Measurements from ENCODE around the gene SFTA2. TPM values are rescaled to one million over a fixed set of nuclear protein-coding genes. Genes with fewer than 3 reads are reported as not detected.

SFTA2 gene
- total RNA-seq = not detected
- 1 to 10 TPM in 1 of 3 donors, not detected in 2; 3.6 TPM for polyA plus RNA-seq

GRCh38 chr6:30931969-30932645 lies at the start of gene SFTA2:
Gene SFTA2, minus strand, starts transcription at chr6:30932170. Its CDS starts 74 bp downstream, at chr6:30932096.
- DNase-seq = no peak
- intact Hi-C loops (cut with DNase I) = no loop called here
- 53 to 80% methylated on average over 7 of the region's 7 CpGs for WGBS, 2 donors
- Histone ChIP-seq H3K9me3 (peaks cover 0 to 7% (median 4%) of the 10 kb centered on the region in 4 donors), H3K4me3 (no peak within 1 kb of the TSS), H3K27me3 (peaks cover 0 to under 1% (median 0%) of the 10 kb centered on the region in 3 donors), H3K27ac (no peak within 1 kb of the TSS), H3K4me1 (no peaks in the 10 kb centered on the region), H3K36me3 (no peaks in the 10 kb centered on the region)
- TF ChIP-seq EP300 (IDR thresholded peaks at IDR 0.05) = no peak
- TF ChIP-seq POLR2AphosphoS5 (IDR thresholded peaks at IDR 0.05) = no peak
- no peak for TF ChIP-seq CTCF (IDR thresholded peaks at IDR 0.05)
- no peak for TF ChIP-seq POLR2A (IDR thresholded peaks at IDR 0.05)

DNA sequence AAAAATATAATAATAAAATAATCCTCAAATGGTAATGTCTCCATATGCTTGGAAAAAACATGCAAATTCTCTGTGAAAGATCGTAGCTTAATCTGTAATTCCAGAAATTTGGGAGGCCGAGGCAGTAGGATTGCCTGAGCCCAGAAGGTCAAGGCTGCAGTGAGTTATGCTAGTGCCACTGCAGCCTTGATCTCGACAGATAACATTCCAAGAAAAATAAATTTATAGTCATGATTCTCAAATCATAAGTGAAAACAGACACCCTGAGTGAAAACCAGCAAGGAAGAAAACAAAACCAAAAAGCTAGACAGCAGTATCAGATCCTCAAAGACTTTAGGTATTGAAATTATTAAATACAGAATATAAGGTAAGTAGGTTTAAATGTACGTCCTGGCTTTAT lies 47.7 kb upstream of the SFTA2 start:
- H3K27ac ChIP-seq = no peak overlapping the region
- DNase-seq = no peak
- peaks cover 0 to 8% (median 0%) of the 10 kb centered on the region in 3 donors for H3K27me3 ChIP-seq
- 66 to 69% methylated on average over 4 of the region's 4 CpGs for WGBS, 2 donors
- H3K4me1 ChIP-seq = peaks cover 0 to 7% (median 3%) of the 10 kb centered on the region in 4 donors
- H3K4me3 ChIP-seq = no peak overlapping the region
- H3K36me3 ChIP-seq = no peaks in the 10 kb centered on the region
- TF ChIP-seq CTCF (IDR thresholded peaks at IDR 0.05) (no peak), POLR2A (IDR thresholded peaks at IDR 0.05) (no peak), EP300 (IDR thresholded peaks at IDR 0.05) (no peak), POLR2AphosphoS5 (IDR thresholded peaks at IDR 0.05) (no peak)
- intact Hi-C loops (cut with DNase I) = no loop called here
- H3K9me3 ChIP-seq = no peaks in the 10 kb centered on the region

DNA sequence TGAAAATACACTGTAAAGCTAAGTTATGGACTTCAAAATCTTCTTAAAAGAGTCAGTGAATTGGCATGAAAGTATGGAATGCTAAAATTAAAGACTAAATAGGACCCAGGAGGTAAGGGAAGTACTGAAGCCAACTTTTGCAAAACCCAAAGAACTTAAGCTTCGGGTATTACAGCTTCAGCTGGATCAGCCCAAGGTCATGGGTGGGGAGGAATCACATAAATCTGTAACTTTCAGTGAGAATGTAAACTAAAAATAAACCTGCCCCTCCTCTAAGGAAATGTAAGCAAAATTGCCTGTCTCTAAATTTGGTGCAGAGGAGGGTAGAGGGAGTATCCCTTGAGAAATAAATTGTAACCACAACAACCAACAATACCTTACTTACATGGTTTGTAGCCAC lies 47.2 kb upstream of the SFTA2 start:
- no peak for DNase-seq
- Histone ChIP-seq H3K27me3 (peaks cover 0 to 4% (median 0%) of the 10 kb centered on the region in 3 donors), H3K9me3 (no peaks in the 10 kb centered on the region), H3K36me3 (no peaks in the 10 kb centered on the region), H3K27ac (no peak overlapping the region), H3K4me3 (no peak overlapping the region), H3K4me1 (peaks cover 0 to 7% (median 3%) of the 10 kb centered on the region in 4 donors)
- WGBS, 2 donors = 29 to 46% methylated on average over 1 of the region's 1 CpG
- TF ChIP-seq POLR2A (IDR thresholded peaks at IDR 0.05) = no peak
- no peak for TF ChIP-seq EP300 (IDR thresholded peaks at IDR 0.05)
- TF ChIP-seq CTCF (IDR thresholded peaks at IDR 0.05) = no peak
- TF ChIP-seq POLR2AphosphoS5 (IDR thresholded peaks at IDR 0.05) = no peak
- intact Hi-C loops (cut with DNase I) = no loop called here

GRCh38 chr6:30974490-30975252 lies 42.7 kb upstream of the SFTA2 start:
- Histone ChIP-seq H3K4me3 (no peak overlapping the region), H3K4me1 (no peaks in the 10 kb centered on the region), H3K27ac (no peak overlapping the region), H3K27me3 (peaks cover 0 to 8% (median 0%) of the 10 kb centered on the region in 3 donors), H3K9me3 (no peaks in the 10 kb centered on the region), H3K36me3 (no peaks in the 10 kb centered on the region)
- WGBS, 2 donors = 70 to 79% methylated on average over 4 of the region's 4 CpGs
- TF ChIP-seq EP300 (IDR thresholded peaks at IDR 0.05) = no peak
- no peak for DNase-seq
- intact Hi-C loops (cut with DNase I) = no loop called here

DNA sequence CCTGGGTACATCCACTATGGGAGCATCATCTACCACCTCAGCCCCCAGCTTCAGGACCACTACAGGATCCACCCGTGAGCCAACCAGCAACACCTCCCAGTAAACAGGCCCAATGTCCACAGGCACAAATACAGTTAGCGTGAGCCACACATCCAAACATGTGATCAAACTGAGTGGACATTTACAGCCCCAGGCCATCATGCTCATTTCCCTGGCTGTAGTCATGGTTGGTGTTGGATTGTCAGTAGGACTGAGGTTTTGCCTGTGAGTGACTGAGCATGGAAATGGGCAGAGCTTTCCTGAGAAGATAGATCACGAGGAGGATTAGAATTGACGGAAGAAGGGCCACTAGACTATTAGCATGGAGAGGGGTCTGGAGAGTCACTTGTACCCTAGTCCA lies 40.8 kb upstream of the SFTA2 start:
- Histone ChIP-seq H3K36me3 (no peaks in the 10 kb centered on the region), H3K9me3 (no peaks in the 10 kb centered on the region), H3K4me3 (no peak overlapping the region), H3K27me3 (peaks cover 0 to 8% (median 0%) of the 10 kb centered on the region in 3 donors), H3K27ac (no peak overlapping the region), H3K4me1 (no peaks in the 10 kb centered on the region)
- DNase-seq = no peak
- TF ChIP-seq POLR2AphosphoS5 (IDR thresholded peaks at IDR 0.05) = no peak
- no peak for TF ChIP-seq CTCF (IDR thresholded peaks at IDR 0.05)
- no peak for TF ChIP-seq EP300 (IDR thresholded peaks at IDR 0.05)
- TF ChIP-seq POLR2A (IDR thresholded peaks at IDR 0.05) = no peak
- WGBS, 2 donors = 94 to 96% methylated on average over 4 of the region's 4 CpGs
- intact Hi-C loops (cut with DNase I) = no loop called here

Data from sigmoid colon (tissue), 7 donors.